ENCODE measurements around the gene MYCBP2. TPM values are rescaled to one million over a fixed set of nuclear protein-coding genes. Genes with fewer than 3 reads are reported as not detected.
"Not testable (repeated sequence)": the region's sequence is repeated elsewhere in the genome, so short reads cannot be mapped to it uniquely, and the experiment has no call there.

MYCBP2 gene
- total RNA-seq, 1 donor from 2014 or later: 58.4 TPM

DNA sequence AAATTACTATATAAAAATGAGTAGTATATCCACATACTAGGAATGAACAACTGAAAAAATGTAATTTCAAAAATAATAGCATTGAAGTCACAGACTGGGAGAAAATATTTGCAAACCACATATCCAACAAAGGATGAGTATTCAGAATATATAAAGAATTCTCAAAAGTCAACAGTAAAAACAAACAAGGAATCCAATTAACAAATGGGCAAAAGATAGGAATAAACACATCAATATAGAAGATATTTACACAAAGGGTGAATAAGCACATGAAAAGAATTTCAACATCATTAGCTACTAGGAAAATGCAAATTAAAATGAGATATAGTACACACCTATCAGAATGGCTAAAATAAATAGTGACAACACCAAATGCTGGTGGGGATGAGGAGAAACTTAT is 37.0 kb downstream of the MYCBP2 start:
- H3K36me3 Mint-ChIP-seq (ENCODE audit: insufficient read depth): peaks cover 33% of the 10 kb centered on the region
- no peak overlapping the region for H3K4me3 Mint-ChIP-seq (ENCODE audit: low read depth)
- peaks cover 13% of the 10 kb centered on the region for H3K4me1 Mint-ChIP-seq (ENCODE audit: low read depth)
- H3K27me3 Mint-ChIP-seq: no peaks in the 10 kb centered on the region
- peaks cover 12% of the 10 kb centered on the region for H3K9me3 Mint-ChIP-seq (ENCODE audit: low read depth)
- TF ChIP-seq, protein P1, sequence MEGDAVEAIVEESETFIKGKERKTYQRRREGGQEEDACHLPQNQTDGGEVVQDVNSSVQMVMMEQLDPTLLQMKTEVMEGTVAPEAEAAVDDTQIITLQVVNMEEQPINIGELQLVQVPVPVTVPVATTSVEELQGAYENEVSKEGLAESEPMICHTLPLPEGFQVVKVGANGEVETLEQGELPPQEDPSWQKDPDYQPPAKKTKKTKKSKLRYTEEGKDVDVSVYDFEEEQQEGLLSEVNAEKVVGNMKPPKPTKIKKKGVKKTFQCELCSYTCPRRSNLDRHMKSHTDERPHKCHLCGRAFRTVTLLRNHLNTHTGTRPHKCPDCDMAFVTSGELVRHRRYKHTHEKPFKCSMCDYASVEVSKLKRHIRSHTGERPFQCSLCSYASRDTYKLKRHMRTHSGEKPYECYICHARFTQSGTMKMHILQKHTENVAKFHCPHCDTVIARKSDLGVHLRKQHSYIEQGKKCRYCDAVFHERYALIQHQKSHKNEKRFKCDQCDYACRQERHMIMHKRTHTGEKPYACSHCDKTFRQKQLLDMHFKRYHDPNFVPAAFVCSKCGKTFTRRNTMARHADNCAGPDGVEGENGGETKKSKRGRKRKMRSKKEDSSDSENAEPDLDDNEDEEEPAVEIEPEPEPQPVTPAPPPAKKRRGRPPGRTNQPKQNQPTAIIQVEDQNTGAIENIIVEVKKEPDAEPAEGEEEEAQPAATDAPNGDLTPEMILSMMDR (IDR thresholded peaks at IDR 0.05; ENCODE audit: unreplicated experiment): no peak
- no peak for DNase-seq (ENCODE audit: low spot score, unreplicated experiment)
- H3K27ac Mint-ChIP-seq: no peak overlapping the region

DNA sequence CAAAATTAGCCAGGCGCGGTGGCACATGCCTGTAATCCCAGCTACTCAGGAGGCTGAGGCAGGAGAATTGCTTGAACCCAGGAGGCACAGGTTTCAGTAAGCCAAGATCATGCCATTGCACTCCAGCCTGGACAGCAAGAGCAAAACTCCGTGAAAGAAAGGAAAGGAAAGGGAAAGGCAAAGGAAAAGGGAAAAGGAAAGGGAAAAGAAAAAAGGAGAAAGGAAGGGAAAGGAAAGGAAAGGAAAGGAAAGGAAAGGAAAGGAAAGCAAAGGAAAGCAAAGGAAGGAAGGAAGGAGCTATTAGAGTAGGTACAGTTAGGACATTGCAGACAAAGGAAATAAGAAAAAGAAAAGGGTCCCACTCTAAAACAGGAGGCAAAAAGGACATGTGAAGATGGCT is 41.3 kb downstream of the MYCBP2 start:
- not testable (repeated sequence) for H3K27ac Mint-ChIP-seq; H3K27me3 Mint-ChIP-seq; DNase-seq (ENCODE audit: low spot score, unreplicated experiment); H3K9me3 Mint-ChIP-seq (ENCODE audit: low read depth); H3K4me3 Mint-ChIP-seq (ENCODE audit: low read depth); H3K4me1 Mint-ChIP-seq (ENCODE audit: low read depth)
- peaks cover 13% of the 10 kb centered on the region for H3K36me3 Mint-ChIP-seq (ENCODE audit: insufficient read depth)

DNA sequence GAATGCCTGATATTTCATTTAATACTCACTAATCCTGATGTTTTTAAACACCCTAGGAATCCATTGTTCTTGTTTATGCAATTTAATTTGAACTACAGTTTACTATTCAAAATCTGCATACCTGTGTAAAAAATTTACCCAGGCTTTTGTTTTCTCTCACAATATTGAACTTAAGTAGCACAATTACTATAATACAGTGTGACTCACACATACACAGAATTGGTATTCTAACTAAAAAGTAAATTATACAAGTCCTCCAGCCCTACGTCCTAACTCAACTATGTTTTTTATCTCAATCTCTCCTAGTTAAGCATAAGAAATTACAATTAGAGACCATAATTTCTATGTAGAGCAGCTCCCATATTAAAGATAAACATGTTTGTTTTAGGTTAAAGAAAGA is 41.8 kb downstream of the MYCBP2 start:
- Mint-ChIP-seq H3K4me3 (ENCODE audit: low read depth) (no peak overlapping the region), H3K4me1 (ENCODE audit: low read depth) (peaks cover 3% of the 10 kb centered on the region), H3K27ac (no peak overlapping the region), H3K9me3 (ENCODE audit: low read depth) (peaks cover 4% of the 10 kb centered on the region), H3K27me3 (no peaks in the 10 kb centered on the region), H3K36me3 (ENCODE audit: insufficient read depth) (peaks cover 9% of the 10 kb centered on the region)
- DNase-seq (ENCODE audit: low spot score, unreplicated experiment): no peak
- TF ChIP-seq, protein P1 (IDR thresholded peaks at IDR 0.05; ENCODE audit: unreplicated experiment): no peak

DNA sequence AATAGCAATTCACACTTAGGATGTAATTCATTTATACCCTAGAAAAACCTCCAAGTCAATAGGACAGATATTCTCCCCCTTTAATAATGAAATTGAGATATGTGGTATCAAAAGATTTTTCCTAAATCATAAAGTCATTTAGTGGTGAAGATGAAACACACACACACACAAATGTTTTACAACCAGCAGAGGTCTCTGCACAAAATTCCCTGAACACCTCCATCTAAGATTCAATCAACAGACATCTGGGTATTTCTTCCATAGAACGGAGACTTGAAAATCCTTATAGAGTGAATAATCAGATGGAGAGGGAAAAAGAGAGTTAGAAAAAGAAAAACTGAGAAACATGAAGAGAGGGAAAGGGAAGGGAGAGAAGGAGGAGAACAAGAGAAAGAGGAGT is 52.8 kb downstream of the MYCBP2 start:
- Mint-ChIP-seq H3K27ac (no peak overlapping the region), H3K36me3 (ENCODE audit: insufficient read depth) (peaks cover 8% of the 10 kb centered on the region), H3K9me3 (ENCODE audit: low read depth) (no peaks in the 10 kb centered on the region), H3K27me3 (no peaks in the 10 kb centered on the region), H3K4me3 (ENCODE audit: low read depth) (no peak overlapping the region), H3K4me1 (ENCODE audit: low read depth) (no peaks in the 10 kb centered on the region)
- DNase-seq (ENCODE audit: low spot score, unreplicated experiment): no peak
- TF ChIP-seq, protein P1 (IDR thresholded peaks at IDR 0.05; ENCODE audit: unreplicated experiment): no peak

DNA sequence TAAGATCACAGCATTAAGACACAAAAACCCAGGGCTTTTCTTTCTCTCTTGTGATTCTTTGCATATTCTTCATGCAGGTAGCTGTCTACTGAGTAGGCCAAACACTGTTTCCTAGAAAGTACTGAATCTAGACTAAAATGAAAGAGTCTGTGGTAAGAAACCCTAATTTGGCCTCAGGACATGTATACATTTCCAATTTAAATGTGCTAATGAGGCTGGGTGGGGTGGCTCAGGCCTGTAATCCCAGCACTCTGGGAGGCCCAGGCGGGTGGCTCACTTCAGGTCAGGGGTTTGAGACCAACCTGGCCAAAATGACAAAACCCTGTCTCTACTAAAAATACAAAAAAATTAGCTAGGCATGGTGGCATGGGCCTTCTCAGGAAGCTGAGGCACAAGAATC is 57.8 kb downstream of the MYCBP2 start:
- Mint-ChIP-seq H3K4me3 (ENCODE audit: low read depth) (no peak overlapping the region), H3K36me3 (ENCODE audit: insufficient read depth) (peaks cover 8% of the 10 kb centered on the region), H3K27ac (no peak overlapping the region), H3K9me3 (ENCODE audit: low read depth) (no peaks in the 10 kb centered on the region), H3K27me3 (no peaks in the 10 kb centered on the region), H3K4me1 (ENCODE audit: low read depth) (no peaks in the 10 kb centered on the region)
- TF ChIP-seq, protein P1 (IDR thresholded peaks at IDR 0.05; ENCODE audit: unreplicated experiment): no peak
- DNase-seq (ENCODE audit: low spot score, unreplicated experiment): no peak

DNA sequence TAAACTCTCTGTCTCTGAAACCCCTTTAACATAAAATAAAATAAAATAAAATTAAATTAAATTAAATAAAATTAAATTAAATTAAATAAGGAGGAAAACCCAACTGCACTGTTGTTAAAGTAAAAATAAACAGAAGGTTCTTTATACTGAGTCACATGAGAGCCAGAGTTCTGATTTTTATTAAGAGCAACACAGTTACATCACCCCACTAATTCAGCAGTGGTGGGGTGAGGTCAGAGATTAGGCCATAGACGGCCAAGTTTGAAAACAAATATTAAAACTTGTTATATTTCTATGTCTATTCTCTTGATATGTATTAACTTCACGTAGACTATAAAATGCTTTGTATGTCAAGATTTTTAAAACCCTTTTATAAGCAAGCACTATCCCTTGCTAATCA is 59.5 kb downstream of the MYCBP2 start:
- H3K27ac Mint-ChIP-seq: no peak overlapping the region
- H3K27me3 Mint-ChIP-seq: no peaks in the 10 kb centered on the region
- H3K36me3 Mint-ChIP-seq (ENCODE audit: insufficient read depth): peaks cover 7% of the 10 kb centered on the region
- DNase-seq (ENCODE audit: low spot score, unreplicated experiment): no peak
- no peak overlapping the region for H3K4me3 Mint-ChIP-seq (ENCODE audit: low read depth)
- TF ChIP-seq, protein P1 (IDR thresholded peaks at IDR 0.05; ENCODE audit: unreplicated experiment): no peak
- H3K4me1 Mint-ChIP-seq (ENCODE audit: low read depth): no peaks in the 10 kb centered on the region
- no peaks in the 10 kb centered on the region for H3K9me3 Mint-ChIP-seq (ENCODE audit: low read depth)

All from progenitor cell of endocrine pancreas (in vitro differentiated cells).